ENCODE data around the gene BPGM.

BPGM gene

DNA sequence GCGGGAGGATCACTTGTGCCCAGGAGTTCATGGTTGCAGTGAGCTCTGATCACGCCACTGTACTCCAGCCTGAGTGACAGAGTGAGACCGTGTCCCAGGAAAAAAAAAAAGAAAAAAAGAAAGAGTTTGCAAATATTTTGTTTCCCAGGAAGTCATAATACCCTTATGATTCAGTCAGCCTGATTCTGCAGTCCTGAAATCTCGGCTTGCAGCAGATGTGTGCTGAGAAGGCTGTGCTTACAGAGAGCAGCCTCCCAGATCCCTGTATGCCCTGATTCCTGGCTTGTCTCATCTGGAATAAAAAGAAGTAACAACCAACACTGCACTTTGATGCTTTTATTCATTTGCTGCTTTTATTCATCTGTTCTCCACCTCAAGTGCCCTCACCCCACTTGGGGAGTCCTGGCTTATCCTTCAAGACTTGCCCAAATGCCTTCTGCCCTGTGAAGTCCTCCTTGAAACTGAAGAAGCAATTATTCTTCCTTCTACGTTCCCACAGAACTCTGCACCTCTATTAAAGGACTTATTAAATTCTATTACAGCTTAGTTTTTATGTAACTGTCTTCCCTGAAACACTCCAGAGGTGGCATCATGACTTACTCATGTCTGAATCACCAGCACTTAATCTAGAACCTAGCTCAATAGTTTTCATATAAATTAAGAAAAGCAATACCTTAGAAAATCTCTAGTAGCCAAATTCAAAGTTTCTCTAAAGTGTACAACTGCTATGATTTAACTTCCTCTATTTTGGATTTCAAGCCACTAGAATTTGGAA, 27.7 kb upstream of the BPGM start:
- Histone ChIP-seq H3K9me2 (replicated peaks; ENCODE audit: insufficient read depth, low read length) (no peaks in the 10 kb centered on the region), H3K27ac (ENCODE audit: low read depth, low read length) (no peak overlapping the region), H3K36me3 (ENCODE audit: low read length) (no peaks in the 10 kb centered on the region), H3K9me3 (ENCODE audit: insufficient read depth, low read length) (no peaks in the 10 kb centered on the region), H3K27me3 (ENCODE audit: low read length) (no peaks in the 10 kb centered on the region), H3K9ac (ENCODE audit: low read length) (no peak overlapping the region), H3F3A (ENCODE audit: insufficient read depth) (no peaks in the 10 kb centered on the region), H3K79me2 (ENCODE audit: insufficient read depth, low read length) (no peaks in the 10 kb centered on the region), H4K20me1 (ENCODE audit: low read depth, low read length) (no peaks in the 10 kb centered on the region), H3K4me3 (ENCODE audit: insufficient read depth, low read length, poor library complexity, severe bottlenecking) (no peak overlapping the region), H3K4me2 (ENCODE audit: low read depth, low read length, poor library complexity, severe bottlenecking) (no peak overlapping the region), H2AFZ (ENCODE audit: low read depth, low read length, severe bottlenecking) (no peak overlapping the region)
- TF ChIP-seq EZH2phosphoT487 (conservative IDR thresholded peaks at IDR 0.05; ENCODE audit: low read length) (no peak), CTCF (IDR thresholded peaks at IDR 0.05; ENCODE audit: insufficient read depth, low read length, poor library complexity, severe bottlenecking) (no peak)

- no peak overlapping the region for H3K4me2 ChIP-seq (ENCODE audit: low read depth, low read length, poor library complexity, severe bottlenecking)
- no peaks in the 10 kb centered on the region for H4K20me1 ChIP-seq (ENCODE audit: low read depth, low read length)
- no peaks in the 10 kb centered on the region for H3K27me3 ChIP-seq (ENCODE audit: low read length)
- no peak overlapping the region for H3K27ac ChIP-seq (ENCODE audit: low read depth, low read length)
- H3K9me2 ChIP-seq (replicated peaks; ENCODE audit: insufficient read depth, low read length), result no peaks in the 10 kb centered on the region
- TF ChIP-seq CTCF (IDR thresholded peaks at IDR 0.05; ENCODE audit: insufficient read depth, low read length, poor library complexity, severe bottlenecking), result no peak
- TF ChIP-seq EZH2phosphoT487 (conservative IDR thresholded peaks at IDR 0.05; ENCODE audit: low read length), result no peak
- no peaks in the 10 kb centered on the region for H3K36me3 ChIP-seq (ENCODE audit: low read length)
- H3K9ac ChIP-seq (ENCODE audit: low read length), result no peak overlapping the region
- H3F3A ChIP-seq (ENCODE audit: insufficient read depth), result no peaks in the 10 kb centered on the region
- H3K9me3 ChIP-seq (ENCODE audit: insufficient read depth, low read length), result no peaks in the 10 kb centered on the region
- H3K4me3 ChIP-seq (ENCODE audit: insufficient read depth, low read length, poor library complexity, severe bottlenecking), result no peak overlapping the region
- no peaks in the 10 kb centered on the region for H3K79me2 ChIP-seq (ENCODE audit: insufficient read depth, low read length)
- H2AFZ ChIP-seq (ENCODE audit: low read depth, low read length, severe bottlenecking), result no peak overlapping the region
These were observed 26.9 kb upstream of the BPGM start for GRCh38 chr7:134619627-134620331.

DNA sequence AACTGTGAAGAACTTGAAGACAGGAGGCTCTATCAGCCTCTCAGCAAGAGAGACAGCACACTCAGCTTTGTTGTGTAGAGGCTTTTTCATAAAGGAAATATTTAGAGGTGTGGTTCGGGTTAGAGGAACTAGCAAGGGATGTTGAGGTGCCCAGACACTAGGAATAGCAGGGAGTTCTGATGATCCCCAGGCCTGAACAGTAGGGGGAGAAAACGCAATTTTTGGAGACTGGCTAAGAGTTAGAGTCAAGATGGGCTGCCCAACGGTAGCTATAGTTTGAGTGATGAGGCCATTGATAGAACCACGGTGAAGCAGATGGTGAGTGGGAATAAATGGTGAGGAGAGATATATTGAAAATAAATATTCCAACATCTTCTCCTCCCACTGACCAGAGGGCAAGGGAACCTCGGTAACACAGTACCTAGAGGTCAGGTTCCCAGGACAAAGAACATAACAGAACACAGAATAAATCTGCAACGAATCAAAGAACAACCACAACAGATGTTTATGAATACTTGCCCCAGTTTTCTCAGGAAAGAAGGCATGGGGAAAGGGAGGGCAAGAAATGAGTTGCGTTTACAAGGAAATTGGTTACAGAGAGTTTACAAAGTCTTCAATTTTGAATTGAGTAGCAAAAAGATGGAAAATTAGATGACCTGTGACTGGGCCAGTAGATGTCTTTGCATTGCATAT, 24.2 kb upstream of the BPGM start:
- Histone ChIP-seq H2AFZ (ENCODE audit: low read depth, low read length, severe bottlenecking) (no peak overlapping the region), H3K27me3 (ENCODE audit: low read length) (no peaks in the 10 kb centered on the region), H3F3A (ENCODE audit: insufficient read depth) (no peaks in the 10 kb centered on the region), H3K9me2 (replicated peaks; ENCODE audit: insufficient read depth, low read length) (no peaks in the 10 kb centered on the region), H3K79me2 (ENCODE audit: insufficient read depth, low read length) (no peaks in the 10 kb centered on the region), H3K27ac (ENCODE audit: low read depth, low read length) (no peak overlapping the region), H4K20me1 (ENCODE audit: low read depth, low read length) (no peaks in the 10 kb centered on the region), H3K4me3 (ENCODE audit: insufficient read depth, low read length, poor library complexity, severe bottlenecking) (no peak overlapping the region), H3K9ac (ENCODE audit: low read length) (no peak overlapping the region), H3K4me2 (ENCODE audit: low read depth, low read length, poor library complexity, severe bottlenecking) (no peak overlapping the region), H3K9me3 (ENCODE audit: insufficient read depth, low read length) (no peaks in the 10 kb centered on the region), H3K36me3 (ENCODE audit: low read length) (no peaks in the 10 kb centered on the region)
- TF ChIP-seq EZH2phosphoT487 (conservative IDR thresholded peaks at IDR 0.05; ENCODE audit: low read length) (no peak), CTCF (IDR thresholded peaks at IDR 0.05; ENCODE audit: insufficient read depth, low read length, poor library complexity, severe bottlenecking) (no peak)
